Mammary epithelial cell (primary cell): ENCODE data around the gene SCYGR3.

Experiments used
- EZH2 ChIP-seq: IDR thresholded peaks from 2 replicates; pipeline ENCODE4 v1.6.1; 2012; ENCODE audit warnings: low read length, inconsistent platforms, borderline replicate concordance
- TF ChIP-seq, protein P1 (sequence below), 2 donors: IDR thresholded peaks in 1 of 2; conservative IDR thresholded peaks in 1 of 2; 2 replicates each; pipeline ENCODE4 v1.5.1; 2011 to 2012; ENCODE audit warnings: inconsistent platforms in 2 of 2, low read length in 2 of 2, mild to moderate bottlenecking in 2 of 2, control low read depth in 1 of 2, low read depth in 1 of 2; ENCODE audit not compliant: insufficient read depth in 1 of 2; ENCODE audit errors: extremely low read depth in 1 of 2

DNA sequence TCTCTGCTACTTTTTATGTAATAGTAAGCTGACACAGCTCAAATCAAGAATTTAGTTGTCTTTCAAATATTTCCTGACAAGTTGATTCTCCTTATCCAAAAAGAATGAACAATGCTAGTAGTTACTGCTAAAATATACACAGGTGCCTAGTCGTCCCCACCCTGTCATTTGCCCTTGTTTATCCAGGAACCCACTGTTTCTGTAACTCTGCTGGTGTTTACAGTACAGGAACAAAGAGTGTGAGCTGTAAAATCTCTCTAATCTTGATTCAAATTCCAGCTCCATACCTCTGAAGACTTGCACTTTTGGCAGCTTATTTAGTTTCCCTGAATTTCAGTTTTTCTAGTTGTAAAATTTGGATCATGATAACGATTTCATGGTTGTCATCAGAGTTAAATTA is 37.1 kb downstream of the SCYGR3 start:
- no peak for TF ChIP-seq EZH2
- TF ChIP-seq, protein P1, sequence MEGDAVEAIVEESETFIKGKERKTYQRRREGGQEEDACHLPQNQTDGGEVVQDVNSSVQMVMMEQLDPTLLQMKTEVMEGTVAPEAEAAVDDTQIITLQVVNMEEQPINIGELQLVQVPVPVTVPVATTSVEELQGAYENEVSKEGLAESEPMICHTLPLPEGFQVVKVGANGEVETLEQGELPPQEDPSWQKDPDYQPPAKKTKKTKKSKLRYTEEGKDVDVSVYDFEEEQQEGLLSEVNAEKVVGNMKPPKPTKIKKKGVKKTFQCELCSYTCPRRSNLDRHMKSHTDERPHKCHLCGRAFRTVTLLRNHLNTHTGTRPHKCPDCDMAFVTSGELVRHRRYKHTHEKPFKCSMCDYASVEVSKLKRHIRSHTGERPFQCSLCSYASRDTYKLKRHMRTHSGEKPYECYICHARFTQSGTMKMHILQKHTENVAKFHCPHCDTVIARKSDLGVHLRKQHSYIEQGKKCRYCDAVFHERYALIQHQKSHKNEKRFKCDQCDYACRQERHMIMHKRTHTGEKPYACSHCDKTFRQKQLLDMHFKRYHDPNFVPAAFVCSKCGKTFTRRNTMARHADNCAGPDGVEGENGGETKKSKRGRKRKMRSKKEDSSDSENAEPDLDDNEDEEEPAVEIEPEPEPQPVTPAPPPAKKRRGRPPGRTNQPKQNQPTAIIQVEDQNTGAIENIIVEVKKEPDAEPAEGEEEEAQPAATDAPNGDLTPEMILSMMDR (conservative IDR thresholded peaks at IDR 0.05 in 1 of 2, IDR thresholded peaks at IDR 0.05 in 1 of 2; ENCODE audit: extremely low read depth in 1 of 2, insufficient read depth in 1 of 2, low read depth in 1 of 2, low read length in 2 of 2) = no peak
